NCI-H1694 treated with DMSO at 0.1 percent for 48 hours (cell line): Measurements from ENCODE around the gene LAMA5.
"Not testable (repeated sequence)": the region's sequence is repeated elsewhere in the genome, so short reads cannot be mapped to it uniquely, and the experiment has no call there.

Source experiments
- DNase-seq: peaks from one replicate; lab custom pipeline; 2025; lab: John Stamatoyannopoulos, UW

LAMA5 gene

GRCh38 chr20:62390317-62391164 is 23.4 kb upstream of the LAMA5 start:
- no peak for DNase-seq

- no peak for DNase-seq
Observed at GRCh38 chr20:62389601-62390087, 22.5 kb upstream of the LAMA5 start.

- no peak for DNase-seq
Observed at GRCh38 chr20:62388839-62389600, 21.9 kb upstream of the LAMA5 start.

- no peak for DNase-seq
Observed at GRCh38 chr20:62387933-62388635, 21.0 kb upstream of the LAMA5 start.

GRCh38 chr20:62387219-62387913 is 20.3 kb upstream of the LAMA5 start:
- DNase-seq: no peak

- DNase-seq: peak; percentile 63
Observed at GRCh38 chr20:62386383-62387218, 19.5 kb upstream of the LAMA5 start, which contains the start of gene RPS21. TSS of gene RPS21 (plus strand) at chr20:62387103. CDS start at chr20:62387339, 236 bp downstream.

GRCh38 chr20:62382306-62383198 is 15.4 kb upstream of the LAMA5 start:
- DNase-seq: peak; percentile 38

- DNase-seq: no peak
Observed at GRCh38 chr20:62381842-62382241, 14.7 kb upstream of the LAMA5 start.

GRCh38 chr20:62381202-62381797 is 14.2 kb upstream of the LAMA5 start:
- DNase-seq: no peak

GRCh38 chr20:62378215-62378614 is 11.1 kb upstream of the LAMA5 start:
- DNase-seq: no peak

GRCh38 chr20:62377615-62378178 is 10.6 kb upstream of the LAMA5 start:
- no peak for DNase-seq

GRCh38 chr20:62377064-62377461 is 10.0 kb upstream of the LAMA5 start:
- no peak for DNase-seq

GRCh38 chr20:62376112-62377063 is 9.3 kb upstream of the LAMA5 start:
- no peak for DNase-seq

- no peak for DNase-seq
Observed at GRCh38 chr20:62374331-62375152, 7.4 kb upstream of the LAMA5 start.

- DNase-seq: not testable (repeated sequence)
Observed at GRCh38 chr20:62373631-62374179, 6.6 kb upstream of the LAMA5 start.
